Activated naive CD8-positive, alpha-beta T cell treated with anti-CD3 and anti-CD28 coated beads, Interleukin-2, amount 50 U/mL, for 24 hours (primary cell): ENCODE data around the gene TTC39A.

Experiments used
- ATAC-seq: fragments of 150-1000 bp; cut with Tn5 transposase; one replicate; pipeline ENCODE4 v1.10.0; 2021
- DNase-seq: peaks from one replicate; pipeline ENCODE4 v3.0.0; 2021
- H3K27ac Mint-ChIP-seq: one replicate; pipeline ENCODE4 v1.8.0; 2021; ENCODE audit warnings: mild to moderate bottlenecking, mixed read lengths
- H3K27me3 Mint-ChIP-seq: one replicate; pipeline ENCODE4 v1.8.0; 2021; ENCODE audit warnings: mixed read lengths
- H3K36me3 Mint-ChIP-seq: one replicate; pipeline ENCODE4 v1.8.0; 2021; ENCODE audit warnings: low read depth, mixed read lengths
- H3K4me1 Mint-ChIP-seq: one replicate; pipeline ENCODE4 v1.8.0; 2021; ENCODE audit warnings: mixed read lengths
- H3K4me3 Mint-ChIP-seq: one replicate; pipeline ENCODE4 v1.8.0; 2021; ENCODE audit warnings: mild to moderate bottlenecking, moderate library complexity, mixed read lengths
- H3K9me3 Mint-ChIP-seq: one replicate; pipeline ENCODE4 v1.8.0; 2021; ENCODE audit warnings: mixed read lengths

The TTC39A gene

GRCh38 chr1:51330331-51331201 is at the start of gene TTC39A:
TSS of gene TTC39A (minus strand) at chr1:51330562. CDS start at chr1:51330477, 85 bp downstream.
- Mint-ChIP-seq H3K36me3 (no peaks in the 10 kb centered on the region), H3K27ac (peak within 1 kb of the TSS; percentile 49), H3K4me1 (peaks cover 16% of the 10 kb centered on the region), H3K27me3 (peaks cover 28% of the 10 kb centered on the region), H3K4me3 (peak within 1 kb of the TSS; percentile 73), H3K9me3 (no peaks in the 10 kb centered on the region)
- no peak for DNase-seq
- ATAC-seq: no peak

GRCh38 chr1:51378871-51379270 is 48.5 kb upstream of the TTC39A start:
- DNase-seq: no peak
- H3K4me1 Mint-ChIP-seq: no peaks in the 10 kb centered on the region
- no peak overlapping the region for H3K27ac Mint-ChIP-seq
- no peak for ATAC-seq
- H3K9me3 Mint-ChIP-seq: no peaks in the 10 kb centered on the region
- H3K36me3 Mint-ChIP-seq: peaks cover 55% of the 10 kb centered on the region
- H3K4me3 Mint-ChIP-seq: no peak overlapping the region
- H3K27me3 Mint-ChIP-seq: no peaks in the 10 kb centered on the region

GRCh38 chr1:51373898-51374297 is 43.5 kb upstream of the TTC39A start:
- no peak for DNase-seq
- no peaks in the 10 kb centered on the region for H3K9me3 Mint-ChIP-seq
- peaks cover 20% of the 10 kb centered on the region for H3K36me3 Mint-ChIP-seq
- no peak overlapping the region for H3K4me3 Mint-ChIP-seq
- no peaks in the 10 kb centered on the region for H3K27me3 Mint-ChIP-seq
- no peak for ATAC-seq
- H3K4me1 Mint-ChIP-seq: no peaks in the 10 kb centered on the region
- H3K27ac Mint-ChIP-seq: no peak overlapping the region

GRCh38 chr1:51372561-51372960 is 42.2 kb upstream of the TTC39A start:
- H3K4me1 Mint-ChIP-seq: no peaks in the 10 kb centered on the region
- no peak overlapping the region for H3K4me3 Mint-ChIP-seq
- no peak for ATAC-seq
- H3K27me3 Mint-ChIP-seq: no peaks in the 10 kb centered on the region
- no peak for DNase-seq
- no peak overlapping the region for H3K27ac Mint-ChIP-seq
- H3K9me3 Mint-ChIP-seq: no peaks in the 10 kb centered on the region
- H3K36me3 Mint-ChIP-seq: peaks cover 14% of the 10 kb centered on the region

- Mint-ChIP-seq H3K36me3 (peaks cover 20% of the 10 kb centered on the region), H3K4me3 (no peak overlapping the region), H3K9me3 (no peaks in the 10 kb centered on the region), H3K27ac (no peak overlapping the region), H3K27me3 (no peaks in the 10 kb centered on the region), H3K4me1 (no peaks in the 10 kb centered on the region)
- DNase-seq (no peak), ATAC-seq (no peak)
These were observed 38.8 kb upstream of the TTC39A start for GRCh38 chr1:51369171-51369570.

- DNase-seq (no peak), ATAC-seq (no peak)
- no peak overlapping the region for H3K4me3 Mint-ChIP-seq
- no peaks in the 10 kb centered on the region for H3K27me3 Mint-ChIP-seq
- H3K27ac Mint-ChIP-seq: no peak overlapping the region
- H3K4me1 Mint-ChIP-seq: no peaks in the 10 kb centered on the region
- no peaks in the 10 kb centered on the region for H3K9me3 Mint-ChIP-seq
- peaks cover 22% of the 10 kb centered on the region for H3K36me3 Mint-ChIP-seq
These were observed 35.4 kb upstream of the TTC39A start for GRCh38 chr1:51365774-51366173.

- Mint-ChIP-seq H3K27me3 (no peaks in the 10 kb centered on the region), H3K27ac (no peak overlapping the region), H3K9me3 (no peaks in the 10 kb centered on the region), H3K4me1 (no peaks in the 10 kb centered on the region), H3K36me3 (peaks cover 33% of the 10 kb centered on the region), H3K4me3 (no peak overlapping the region)
- no peak for ATAC-seq
- DNase-seq: no peak
These were observed 29.5 kb upstream of the TTC39A start for GRCh38 chr1:51359879-51360278.

- ATAC-seq (no peak), DNase-seq (no peak)
- H3K4me3 Mint-ChIP-seq: no peak overlapping the region
- no peak overlapping the region for H3K27ac Mint-ChIP-seq
- H3K4me1 Mint-ChIP-seq: no peaks in the 10 kb centered on the region
- H3K27me3 Mint-ChIP-seq: no peaks in the 10 kb centered on the region
- H3K36me3 Mint-ChIP-seq: peaks cover 23% of the 10 kb centered on the region
- no peaks in the 10 kb centered on the region for H3K9me3 Mint-ChIP-seq
These were observed 25.0 kb upstream of the TTC39A start for GRCh38 chr1:51355382-51355781.

GRCh38 chr1:51354416-51354815 is 24.1 kb upstream of the TTC39A start:
- no peak overlapping the region for H3K27ac Mint-ChIP-seq
- no peak overlapping the region for H3K4me3 Mint-ChIP-seq
- H3K27me3 Mint-ChIP-seq: no peaks in the 10 kb centered on the region
- H3K4me1 Mint-ChIP-seq: no peaks in the 10 kb centered on the region
- DNase-seq (no peak), ATAC-seq (no peak)
- peaks cover 17% of the 10 kb centered on the region for H3K36me3 Mint-ChIP-seq
- no peaks in the 10 kb centered on the region for H3K9me3 Mint-ChIP-seq

GRCh38 chr1:51351907-51352306 is 21.5 kb upstream of the TTC39A start:
- Mint-ChIP-seq H3K9me3 (no peaks in the 10 kb centered on the region), H3K27me3 (no peaks in the 10 kb centered on the region), H3K36me3 (peaks cover 13% of the 10 kb centered on the region), H3K27ac (no peak overlapping the region), H3K4me1 (no peaks in the 10 kb centered on the region), H3K4me3 (no peak overlapping the region)
- DNase-seq: no peak
- no peak for ATAC-seq

GRCh38 chr1:51349862-51350261 is 19.5 kb upstream of the TTC39A start:
- DNase-seq: no peak
- H3K27ac Mint-ChIP-seq: no peak overlapping the region
- peaks cover 4% of the 10 kb centered on the region for H3K36me3 Mint-ChIP-seq
- H3K9me3 Mint-ChIP-seq: no peaks in the 10 kb centered on the region
- no peak for ATAC-seq
- H3K4me3 Mint-ChIP-seq: no peak overlapping the region
- H3K4me1 Mint-ChIP-seq: no peaks in the 10 kb centered on the region
- H3K27me3 Mint-ChIP-seq: peaks cover 18% of the 10 kb centered on the region

GRCh38 chr1:51348147-51348527 is 17.8 kb upstream of the TTC39A start:
- Mint-ChIP-seq H3K9me3 (no peaks in the 10 kb centered on the region), H3K27me3 (peaks cover 31% of the 10 kb centered on the region), H3K36me3 (no peaks in the 10 kb centered on the region), H3K27ac (no peak overlapping the region), H3K4me3 (no peak overlapping the region), H3K4me1 (peaks cover 4% of the 10 kb centered on the region)
- no peak for ATAC-seq
- no peak for DNase-seq

- Mint-ChIP-seq H3K4me3 (no peak overlapping the region), H3K27me3 (peaks cover 36% of the 10 kb centered on the region), H3K27ac (no peak overlapping the region)
These were observed 17.2 kb upstream of the TTC39A start for GRCh38 chr1:51347398-51348146.

GRCh38 chr1:51346086-51346942 is 16.0 kb upstream of the TTC39A start:
- H3K4me3 Mint-ChIP-seq: no peak overlapping the region
- no peak for ATAC-seq
- no peak for DNase-seq

More at GRCh38 chr1:51347398-51348146, 17.2 kb upstream of the TTC39A start:
- DNase-seq (no peak), ATAC-seq (no peak)
- Mint-ChIP-seq H3K36me3 (no peaks in the 10 kb centered on the region), H3K9me3 (no peaks in the 10 kb centered on the region), H3K4me1 (peaks cover 4% of the 10 kb centered on the region)

More at GRCh38 chr1:51346086-51346942, 16.0 kb upstream of the TTC39A start:
- peaks cover 45% of the 10 kb centered on the region for H3K27me3 Mint-ChIP-seq
- peaks cover 4% of the 10 kb centered on the region for H3K4me1 Mint-ChIP-seq
- H3K36me3 Mint-ChIP-seq: no peaks in the 10 kb centered on the region
- H3K9me3 Mint-ChIP-seq: no peaks in the 10 kb centered on the region
- H3K27ac Mint-ChIP-seq: no peak overlapping the region
